Adipocyte (in vitro differentiated cells): ENCODE results near the gene GALNT17.
"Not testable (repeated sequence)": the region's sequence is repeated elsewhere in the genome, so short reads cannot be mapped to it uniquely, and the experiment has no call there.

Experiments used
- DNase-seq: peaks from one replicate; pipeline ENCODE4 v3.0.0-alpha.2; 2015; ENCODE audit warnings: low read depth
- H3K27me3 ChIP-seq: replicated peaks from 2 replicates; pipeline ENCODE4 v1.7.0; 2013; ENCODE audit warnings: mild to moderate bottlenecking, low read length, moderate library complexity; ENCODE audit not compliant: control insufficient read depth, insufficient read depth
- H3K36me3 ChIP-seq: 2 replicates; pipeline ENCODE4 v1.7.0; 2013; ENCODE audit warnings: low read length, mild to moderate bottlenecking, moderate library complexity; ENCODE audit not compliant: control insufficient read depth, insufficient read depth, severe bottlenecking
- H3K4me1 ChIP-seq: 2 replicates; pipeline ENCODE4 v1.7.0; 2013; ENCODE audit warnings: mild to moderate bottlenecking, low read length, moderate library complexity; ENCODE audit not compliant: control insufficient read depth, insufficient read depth
- H3K4me3 ChIP-seq: 2 replicates; pipeline ENCODE4 v1.7.0; 2013; ENCODE audit warnings: mild to moderate bottlenecking, low read length, moderate library complexity
- H3K9ac ChIP-seq: 2 replicates; pipeline ENCODE4 v1.7.0; 2013; ENCODE audit warnings: mild to moderate bottlenecking, low read length, moderate library complexity
- H3K9me3 ChIP-seq: 2 replicates; pipeline ENCODE4 v1.7.0; 2013; ENCODE audit warnings: mild to moderate bottlenecking, low read length, moderate library complexity; ENCODE audit not compliant: control insufficient read depth

The GALNT17 gene

DNA sequence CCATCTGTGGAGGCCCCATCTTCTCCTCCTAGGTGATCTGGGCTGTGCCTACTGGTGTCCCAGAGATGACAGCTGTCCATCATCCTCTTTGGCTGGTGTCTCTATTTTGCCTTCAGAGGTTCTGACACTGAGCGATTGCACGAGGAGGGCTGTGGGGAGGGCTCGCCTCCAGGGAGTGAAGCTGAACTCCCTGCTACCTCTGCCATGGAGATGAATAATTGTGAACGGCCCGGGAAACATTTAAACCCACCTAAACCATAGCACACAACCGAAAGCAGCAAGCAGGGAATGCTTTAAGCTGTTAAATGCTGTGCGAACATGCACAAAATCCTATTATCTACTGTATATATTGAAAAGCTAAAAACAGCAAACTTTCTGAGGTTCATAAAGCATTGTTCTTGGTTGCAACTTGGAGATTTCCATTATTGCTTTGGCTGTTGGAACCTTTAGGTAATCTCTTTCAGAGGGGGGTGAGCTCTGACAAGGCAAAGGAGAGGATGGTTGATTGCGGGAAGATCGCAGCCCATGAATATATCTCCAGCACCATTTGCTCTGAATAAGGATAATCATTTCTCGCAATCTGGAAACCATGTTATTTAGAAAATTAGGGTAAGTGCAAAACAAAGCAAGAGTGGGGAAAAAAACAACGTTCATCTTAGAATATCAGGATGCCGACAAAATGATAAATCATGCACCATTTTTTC is 507.6 kb downstream of the GALNT17 start:
- Histone ChIP-seq H3K27me3 (no peaks in the 10 kb centered on the region), H3K36me3 (no peaks in the 10 kb centered on the region), H3K4me3 (no peak overlapping the region), H3K9me3 (no peaks in the 10 kb centered on the region), H3K9ac (no peak overlapping the region), H3K4me1 (peaks cover 10% of the 10 kb centered on the region)
- DNase-seq = no peak

DNA sequence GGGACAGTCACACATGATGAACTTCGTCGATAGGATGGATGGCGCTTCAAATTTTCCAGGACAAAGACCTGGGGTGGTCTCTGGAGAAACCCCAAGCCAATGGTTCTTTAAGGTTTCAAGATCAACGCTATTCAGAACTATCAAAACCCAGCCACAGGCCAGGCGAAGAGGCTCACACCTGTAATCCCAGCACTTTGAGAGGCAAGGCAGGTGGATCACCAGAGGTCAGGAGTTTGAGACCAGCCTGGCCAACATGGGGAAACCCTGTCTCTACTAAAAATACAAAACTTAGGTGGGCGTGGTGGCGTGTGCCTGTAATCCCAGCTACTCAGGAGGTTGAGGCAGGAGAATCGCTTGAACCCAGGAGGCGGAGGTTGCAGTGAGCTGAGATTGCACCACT is 511.1 kb downstream of the GALNT17 start:
- H3K4me1 ChIP-seq, H3K36me3 ChIP-seq, H3K9ac ChIP-seq, H3K4me3 ChIP-seq, DNase-seq, H3K9me3 ChIP-seq, H3K27me3 ChIP-seq: not testable (repeated sequence)

DNA sequence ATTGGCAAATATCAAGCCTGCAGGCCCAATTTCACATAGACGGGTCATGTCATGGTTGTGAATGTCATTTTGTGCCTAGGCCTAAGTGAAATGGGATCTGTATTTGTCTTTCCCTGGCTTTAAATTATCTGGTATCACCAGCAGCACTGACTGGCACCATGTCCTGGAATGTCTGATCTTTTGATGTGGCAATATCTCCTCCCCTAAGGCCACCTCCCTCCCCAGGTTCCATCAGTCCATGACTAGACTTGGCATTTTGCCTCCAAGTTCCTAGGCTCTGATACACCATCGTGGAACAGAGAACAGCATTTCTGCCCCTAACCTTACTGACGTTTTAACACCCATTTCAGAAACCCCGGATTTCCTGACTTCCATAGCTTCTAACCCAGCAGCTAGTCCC is 513.9 kb downstream of the GALNT17 start:
- H3K4me3 ChIP-seq = no peak overlapping the region
- no peak overlapping the region for H3K9ac ChIP-seq
- no peak for DNase-seq

DNA sequence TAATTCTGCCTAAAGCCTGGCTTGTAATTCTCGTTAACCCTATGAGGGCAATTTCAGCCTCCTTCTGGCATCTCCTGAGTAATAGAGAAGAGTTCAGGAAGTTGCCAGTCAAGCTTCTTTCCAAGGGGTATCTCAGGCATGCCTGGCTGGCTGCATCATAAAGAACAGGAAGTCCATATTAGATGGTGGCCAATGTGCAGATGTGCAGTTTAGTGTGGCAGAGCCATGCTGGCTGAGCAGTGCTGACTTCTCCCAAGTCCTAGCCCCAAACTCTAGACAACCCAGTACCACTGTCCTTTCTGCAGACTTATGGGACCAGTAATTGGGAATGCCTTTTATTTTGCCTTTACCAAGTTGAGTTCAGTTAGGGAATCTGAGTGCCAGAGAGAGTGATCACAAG is 517.9 kb downstream of the GALNT17 start:
- DNase-seq = no peak
- Histone ChIP-seq H3K4me3 (no peak overlapping the region), H3K36me3 (no peaks in the 10 kb centered on the region), H3K9ac (no peak overlapping the region), H3K4me1 (no peaks in the 10 kb centered on the region), H3K9me3 (peaks cover 18% of the 10 kb centered on the region), H3K27me3 (no peaks in the 10 kb centered on the region)

More for the DNA sequence above, 513.9 kb downstream of the GALNT17 start:
- Histone ChIP-seq H3K36me3 (no peaks in the 10 kb centered on the region), H3K27me3 (no peaks in the 10 kb centered on the region), H3K4me1 (no peaks in the 10 kb centered on the region), H3K9me3 (peaks cover 19% of the 10 kb centered on the region)

DNA sequence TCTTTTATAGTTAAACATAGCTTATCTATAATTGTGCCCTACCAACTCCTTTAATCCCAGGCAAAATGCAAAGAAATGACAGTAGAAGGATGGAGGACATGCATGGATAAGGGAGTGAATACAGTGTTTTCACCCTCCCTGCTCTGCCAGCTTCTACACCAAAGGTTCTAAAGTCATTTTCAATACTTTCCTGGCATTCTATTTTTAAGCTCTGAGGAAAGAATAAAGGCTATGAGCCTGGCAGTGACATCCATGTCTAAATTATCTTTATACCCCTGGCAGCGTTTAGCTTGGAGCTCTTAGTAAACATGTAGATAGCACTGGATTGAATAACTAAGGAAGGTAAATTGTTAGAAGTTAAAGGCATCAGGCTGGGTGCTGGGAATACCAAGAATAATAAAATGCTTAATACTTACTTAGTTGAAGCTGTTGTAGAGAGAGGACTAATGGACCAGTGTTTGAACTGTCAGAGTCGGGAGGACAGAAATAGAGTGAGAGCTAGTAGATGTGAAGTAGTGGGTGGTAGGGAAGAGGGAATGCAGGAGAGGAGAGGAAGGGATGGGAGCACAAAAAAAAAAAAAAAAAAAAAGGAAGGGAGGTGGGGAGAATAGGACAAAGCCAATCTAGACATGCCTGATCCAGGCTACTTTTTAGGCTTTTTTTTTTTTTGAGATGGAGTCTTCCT is 518.9 kb downstream of the GALNT17 start:
- Histone ChIP-seq H3K9ac (no peak overlapping the region), H3K27me3 (no peaks in the 10 kb centered on the region), H3K4me3 (no peak overlapping the region)

DNA sequence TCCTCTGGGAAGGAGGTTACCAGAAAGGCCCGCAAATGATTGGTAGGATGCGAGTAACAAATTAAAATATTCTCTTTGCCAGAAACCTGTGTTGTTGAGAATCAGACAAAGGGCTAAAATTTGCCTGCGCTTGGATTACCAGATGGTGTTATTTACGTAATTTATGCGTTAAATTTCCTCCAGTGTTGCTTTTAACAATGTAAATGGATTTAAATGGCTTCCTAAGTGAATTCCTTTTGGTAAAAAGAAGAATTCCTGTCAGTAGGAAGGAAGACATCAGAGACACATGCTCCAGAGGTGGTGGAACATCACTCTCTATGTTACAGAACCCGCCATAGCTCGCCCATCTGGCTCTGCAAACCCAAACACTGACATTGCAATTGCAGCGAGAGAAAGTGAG is 520.6 kb downstream of the GALNT17 start:
- Histone ChIP-seq H3K4me3 (no peak overlapping the region), H3K27me3 (peaks cover 2% of the 10 kb centered on the region), H3K9ac (no peak overlapping the region), H3K4me1 (no peaks in the 10 kb centered on the region), H3K9me3 (peaks cover 11% of the 10 kb centered on the region), H3K36me3 (no peaks in the 10 kb centered on the region)
- DNase-seq = no peak

More for the DNA sequence above, 518.9 kb downstream of the GALNT17 start:
- Histone ChIP-seq H3K36me3 (no peaks in the 10 kb centered on the region), H3K4me1 (no peaks in the 10 kb centered on the region), H3K9me3 (peaks cover 11% of the 10 kb centered on the region)
- DNase-seq = no peak

DNA sequence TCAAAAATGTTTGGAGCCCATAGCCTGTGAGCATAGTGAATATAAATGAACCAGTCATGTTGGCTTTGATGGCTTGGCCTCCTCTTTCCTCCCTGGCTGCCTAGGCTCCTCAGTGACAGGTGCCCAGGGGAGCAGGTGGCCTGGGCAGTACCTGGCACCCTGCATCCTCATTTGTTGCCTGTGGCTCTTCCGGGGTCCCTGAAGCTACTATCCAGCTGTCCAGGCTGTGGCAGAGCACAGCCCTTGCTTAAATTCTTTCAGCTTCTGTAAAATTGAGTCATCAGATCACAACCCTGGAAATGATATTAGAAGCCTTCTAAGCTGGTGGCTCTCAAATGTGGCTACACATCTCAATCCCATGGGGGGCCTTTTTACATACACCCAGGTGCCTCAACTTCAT is 525.4 kb downstream of the GALNT17 start:
- H3K4me3 ChIP-seq = no peak overlapping the region
- H3K36me3 ChIP-seq = no peaks in the 10 kb centered on the region
- no peaks in the 10 kb centered on the region for H3K9me3 ChIP-seq
- DNase-seq = no peak
- peaks cover 2% of the 10 kb centered on the region for H3K27me3 ChIP-seq
- H3K4me1 ChIP-seq = no peaks in the 10 kb centered on the region
- H3K9ac ChIP-seq = no peak overlapping the region

DNA sequence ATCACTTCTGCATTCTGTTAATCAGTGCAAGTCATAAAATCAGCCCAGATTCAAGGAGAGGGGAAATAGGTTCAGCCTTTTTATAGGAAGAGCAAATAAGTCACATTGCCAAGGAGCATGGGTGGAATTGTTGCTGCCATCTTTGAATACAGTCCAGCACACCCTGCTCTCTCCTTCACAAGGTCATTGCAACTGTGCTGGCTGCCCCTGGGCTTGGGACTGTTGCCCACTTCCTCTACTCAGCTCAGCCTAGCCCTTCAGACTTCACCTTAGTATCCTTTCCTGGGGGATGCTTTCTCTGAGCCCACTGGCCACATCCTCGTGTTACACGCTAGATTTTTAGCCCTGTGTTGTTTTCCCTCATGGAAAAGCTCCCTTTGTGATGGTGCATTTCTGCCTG is 527.7 kb downstream of the GALNT17 start:
- Histone ChIP-seq H3K9ac (no peak overlapping the region), H3K27me3 (peaks cover 2% of the 10 kb centered on the region), H3K4me1 (no peaks in the 10 kb centered on the region), H3K4me3 (no peak overlapping the region), H3K9me3 (peaks cover 4% of the 10 kb centered on the region), H3K36me3 (no peaks in the 10 kb centered on the region)
- DNase-seq = no peak

DNA sequence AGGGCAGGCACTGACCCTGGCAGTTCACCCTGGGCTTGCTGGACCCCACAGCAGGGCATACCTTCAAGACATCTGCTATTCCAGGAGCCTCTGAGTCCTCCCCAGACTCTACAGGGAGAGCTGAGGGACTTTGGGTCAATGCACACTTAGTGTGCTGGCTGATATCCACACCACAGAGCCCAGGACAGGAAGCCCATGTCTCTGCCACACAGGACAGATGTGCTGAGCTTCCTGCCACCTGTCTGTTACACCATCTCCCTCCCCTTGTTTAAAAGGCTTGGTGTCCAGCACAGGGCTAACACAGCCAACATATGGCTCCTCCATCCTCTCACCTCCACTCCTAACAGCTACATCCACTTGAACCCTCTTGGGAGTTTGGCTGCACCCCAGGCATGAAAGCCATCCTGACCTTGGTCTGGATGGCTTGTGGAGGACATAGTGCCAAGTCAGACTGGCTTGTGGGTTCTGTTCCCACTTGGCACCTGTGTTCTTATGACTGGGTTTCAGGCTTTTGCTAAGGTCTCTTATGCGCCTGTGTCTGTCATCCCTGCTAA is 529.8 kb downstream of the GALNT17 start:
- Histone ChIP-seq H3K4me3 (no peak overlapping the region), H3K27me3 (no peaks in the 10 kb centered on the region), H3K36me3 (no peaks in the 10 kb centered on the region), H3K9me3 (peaks cover 4% of the 10 kb centered on the region), H3K9ac (no peak overlapping the region), H3K4me1 (no peaks in the 10 kb centered on the region)
- DNase-seq = no peak

DNA sequence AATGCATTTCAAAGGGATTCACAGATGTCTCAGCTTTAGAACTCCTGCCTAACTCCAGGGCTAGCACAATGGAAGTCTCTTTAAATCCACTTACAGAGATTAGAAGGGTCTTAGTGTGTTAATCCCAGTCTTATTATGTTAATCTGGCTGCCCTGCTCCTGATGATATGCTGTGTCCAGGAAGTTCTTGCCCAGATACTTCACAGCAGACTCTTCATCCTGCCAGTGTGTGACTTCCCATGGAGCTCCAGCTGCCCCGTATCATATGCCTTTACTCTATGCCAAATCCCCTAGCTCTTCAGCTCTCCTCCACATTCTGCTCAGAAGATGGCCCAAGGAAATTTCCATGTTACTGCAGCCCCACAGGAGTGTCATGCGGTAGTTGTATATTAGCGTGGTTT is 533.8 kb downstream of the GALNT17 start:
- Histone ChIP-seq H3K36me3 (no peaks in the 10 kb centered on the region), H3K9ac (no peak overlapping the region), H3K4me1 (no peaks in the 10 kb centered on the region), H3K9me3 (peaks cover 4% of the 10 kb centered on the region), H3K4me3 (no peak overlapping the region), H3K27me3 (no peaks in the 10 kb centered on the region)
- DNase-seq = no peak

DNA sequence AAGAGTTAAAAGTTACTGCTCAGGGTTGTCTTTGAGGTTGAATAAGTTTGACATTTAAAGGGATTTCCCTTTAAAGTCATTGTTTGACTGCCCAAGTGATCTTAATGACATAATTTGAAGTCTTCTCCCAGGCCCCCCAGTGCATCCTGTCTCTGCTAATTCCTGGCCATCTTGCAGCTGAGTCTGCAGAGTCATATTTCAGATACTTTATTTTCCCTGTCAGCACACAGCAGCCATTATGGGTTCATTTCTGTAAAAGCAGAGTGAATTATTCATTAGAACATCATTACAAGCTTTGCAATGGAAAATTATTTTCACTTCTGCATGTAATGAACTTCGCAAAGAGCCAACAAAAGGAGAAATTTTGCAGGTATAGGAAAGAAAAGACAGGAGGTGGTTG is 536.6 kb downstream of the GALNT17 start:
- Histone ChIP-seq H3K9me3 (no peaks in the 10 kb centered on the region), H3K36me3 (no peaks in the 10 kb centered on the region), H3K4me3 (no peak overlapping the region), H3K4me1 (no peaks in the 10 kb centered on the region), H3K27me3 (no peaks in the 10 kb centered on the region), H3K9ac (no peak overlapping the region)
- DNase-seq = no peak
